AG04449 (cell line): ENCODE results near the gene CENPP.

Source experiments
- CTCF ChIA-PET: fragments of 350-600 bp; formaldehyde crosslinking; extraction: SDS; loops from one replicate; lab custom pipeline; 2021; ENCODE audit warnings: antibody characterized with exemption; lab: Yijun Ruan, JAX
- POLR2A ChIA-PET: fragments of 400-600, 350-600 bp; formaldehyde crosslinking; extraction: SDS; loops from one replicate; lab custom pipeline; 2020; ENCODE audit warnings: antibody characterized with exemption, inconsistent platforms; lab: Yijun Ruan, JAX
- DNase-seq: peaks from one replicate; pipeline ENCODE4 v3.0.0-alpha.2; 2010; ENCODE audit warnings: low read depth, low spot score
- H3K4me3 ChIP-seq: 2 replicates; pipeline ENCODE4 v1.5.1; 2011; ENCODE audit warnings: low read depth, mild to moderate bottlenecking, control low read depth, low read length
- CTCF ChIP-seq: IDR thresholded peaks from one replicate; pipeline ENCODE4 v1.5.1; 2011; ENCODE audit warnings: mild to moderate bottlenecking, moderate library complexity, low read length, control low read depth, inconsistent platforms; ENCODE audit not compliant: insufficient read depth; ENCODE audit errors: missing control alignments

Gene CENPP

GRCh38 chr9:92558612-92559374 is 233.0 kb downstream of the CENPP start:
- no peak for DNase-seq
- CTCF ChIA-PET: no interaction called here
- POLR2A ChIA-PET: no interaction called here
- H3K4me3 ChIP-seq: no peak overlapping the region
- no peak for TF ChIP-seq CTCF

- TF ChIP-seq CTCF: no peak
- ChIA-PET CTCF (interaction anchor here (1.0 to 1.3 kb wide), 2 partner anchors 10 to 13 kb away, joined by 3 read pairs; no protein-coding TSS in a partner anchor), POLR2A (no interaction called here)
- H3K4me3 ChIP-seq: no peak overlapping the region
- DNase-seq: no peak
Observed at GRCh38 chr9:92561374-92562330, 235.9 kb downstream of the CENPP start.

- DNase-seq: no peak
- TF ChIP-seq CTCF: no peak
- CTCF ChIA-PET: interaction anchor here (1.3 kb wide), 1 partner anchor 11 kb away, joined by 3 read pairs; no protein-coding TSS in a partner anchor
- H3K4me3 ChIP-seq: no peak overlapping the region
- POLR2A ChIA-PET: no interaction called here
Observed at GRCh38 chr9:92562461-92562967, 236.8 kb downstream of the CENPP start.

GRCh38 chr9:92563116-92564100 is 237.7 kb downstream of the CENPP start:
- no peak for DNase-seq
- POLR2A ChIA-PET: no interaction called here

GRCh38 chr9:92564504-92564903 is 238.8 kb downstream of the CENPP start:
- POLR2A ChIA-PET: no interaction called here
- CTCF ChIA-PET: interaction anchor here (1.2 kb wide), 1 partner anchor 10 kb away, joined by 3 read pairs; no protein-coding TSS in a partner anchor
- TF ChIP-seq CTCF: no peak
- no peak for DNase-seq
- H3K4me3 ChIP-seq: no peak overlapping the region

More at GRCh38 chr9:92563116-92564100, 237.7 kb downstream of the CENPP start:
- CTCF ChIA-PET: no interaction called here
- TF ChIP-seq CTCF: no peak
- no peak overlapping the region for H3K4me3 ChIP-seq
